ENCODE results near the gene AKIRIN1. TPM values are rescaled to one million over a fixed set of nuclear protein-coding genes. Genes with fewer than 3 reads are reported as not detected.
"Not testable (repeated sequence)": the region's sequence is repeated elsewhere in the genome, so short reads cannot be mapped to it uniquely, and the experiment has no call there.

AKIRIN1 gene, protein sequence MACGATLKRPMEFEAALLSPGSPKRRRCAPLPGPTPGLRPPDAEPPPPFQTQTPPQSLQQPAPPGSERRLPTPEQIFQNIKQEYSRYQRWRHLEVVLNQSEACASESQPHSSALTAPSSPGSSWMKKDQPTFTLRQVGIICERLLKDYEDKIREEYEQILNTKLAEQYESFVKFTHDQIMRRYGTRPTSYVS
- total RNA-seq: 10 to 100 TPM; 51.7 to 66.8 TPM
- long read RNA-seq, donor 1, transcript AKIRIN1-202 (5 exons, 2,741 nt): major isoform, 51 of 62 reads
- long read RNA-seq, donor 1, partial matches to known transcripts: 2 of 62 reads
- long read RNA-seq, donor 1, other reads (novel, unspliced or antisense): 5 of 62 reads
- long read RNA-seq, donor 2, transcript AKIRIN1-202 (5 exons, 2,741 nt): major isoform, 359 of 402 reads
- long read RNA-seq, donor 2, transcript AKIRIN1-203 (4 exons, 1,243 nt): minor isoform, 13 of 402 reads
- long read RNA-seq, donor 2, partial matches to known transcripts: 21 of 402 reads
- long read RNA-seq, donor 2, other reads (novel, unspliced or antisense): 6 of 402 reads

DNA sequence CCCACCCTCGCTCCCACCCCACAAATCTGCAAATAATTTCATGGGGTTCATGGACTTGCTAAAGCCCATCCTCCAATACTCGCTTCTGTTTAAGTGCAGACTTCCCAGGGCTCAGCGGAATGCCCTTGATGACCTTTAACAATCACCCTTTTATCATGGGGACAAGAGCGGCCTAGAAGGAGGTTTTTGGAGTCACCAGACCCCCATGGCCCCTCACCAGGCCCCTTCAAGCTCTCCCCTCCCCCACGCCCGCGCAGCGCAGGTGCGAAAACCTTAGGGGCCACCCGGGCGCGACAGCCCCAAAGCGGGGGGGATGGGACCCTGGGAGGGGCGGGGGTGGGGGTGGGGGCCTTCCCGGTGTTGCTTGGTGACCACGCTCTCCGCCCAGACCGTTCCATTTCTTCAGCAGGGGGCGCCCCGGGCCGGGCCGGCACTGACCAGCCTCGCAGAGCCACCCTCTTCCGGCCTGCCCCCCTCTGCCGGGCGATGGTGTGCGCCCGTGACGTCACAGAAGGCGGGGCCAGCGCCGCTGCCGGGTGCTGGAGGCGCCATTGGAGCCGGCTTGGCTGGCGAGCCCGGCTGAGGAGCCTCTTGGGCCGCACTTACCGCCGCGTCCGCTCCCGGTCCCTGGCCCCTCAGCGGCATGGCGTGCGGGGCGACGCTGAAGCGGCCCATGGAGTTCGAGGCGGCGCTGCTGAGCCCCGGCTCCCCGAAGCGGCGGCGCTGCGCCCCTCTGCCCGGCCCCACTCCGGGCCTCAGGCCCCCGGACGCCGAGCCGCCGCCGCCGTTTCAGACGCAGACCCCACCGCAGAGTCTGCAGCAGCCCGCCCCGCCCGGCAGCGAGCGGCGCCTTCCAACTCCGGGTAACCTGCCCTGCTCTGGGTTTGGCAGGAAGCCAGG, at the start of gene AKIRIN1:
Gene AKIRIN1 (plus strand): TSS at position 539 of the 900 bp plus-strand sequence. CDS start 105 bp downstream, at position 644.
- intact Hi-C loops (cut with DNase I): no loop called here
- peak; percentile 100 for DNase-seq (ENCODE audit: low spot score)

DNA sequence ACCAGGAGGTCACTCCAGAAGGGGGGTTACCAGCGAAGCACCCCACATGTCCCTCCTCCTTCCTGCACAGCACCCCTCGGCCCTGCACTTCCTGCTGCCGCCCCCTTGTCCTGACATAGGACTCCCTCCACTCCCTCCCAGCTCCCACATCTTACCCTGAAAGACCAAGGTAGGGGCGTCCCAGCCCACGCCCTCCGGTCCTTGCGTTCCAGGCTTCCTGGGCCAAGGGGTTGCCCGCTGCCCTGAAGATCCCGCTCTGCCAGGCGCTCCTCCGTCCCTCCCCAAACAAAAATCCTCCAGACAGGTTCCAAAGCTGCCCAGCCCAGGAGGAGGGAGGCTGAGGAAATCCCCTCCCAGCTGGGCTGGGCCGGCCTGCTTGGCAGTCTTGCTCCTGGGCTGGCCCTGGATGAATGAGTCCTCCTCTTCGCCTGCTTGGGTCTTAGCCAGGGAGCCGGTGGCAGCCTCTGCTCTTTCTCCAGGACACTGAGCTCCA, 49.5 kb upstream of the AKIRIN1 start, which contains the start of gene RHBDL2:
Gene RHBDL2 (minus strand): TSS at position 304 of the 493 bp plus-strand sequence. CDS start 22,618 bp downstream, outside the sequence.
- intact Hi-C loops (cut with DNase I): no loop called here
- DNase-seq (ENCODE audit: low spot score): peak; percentile 88

DNA sequence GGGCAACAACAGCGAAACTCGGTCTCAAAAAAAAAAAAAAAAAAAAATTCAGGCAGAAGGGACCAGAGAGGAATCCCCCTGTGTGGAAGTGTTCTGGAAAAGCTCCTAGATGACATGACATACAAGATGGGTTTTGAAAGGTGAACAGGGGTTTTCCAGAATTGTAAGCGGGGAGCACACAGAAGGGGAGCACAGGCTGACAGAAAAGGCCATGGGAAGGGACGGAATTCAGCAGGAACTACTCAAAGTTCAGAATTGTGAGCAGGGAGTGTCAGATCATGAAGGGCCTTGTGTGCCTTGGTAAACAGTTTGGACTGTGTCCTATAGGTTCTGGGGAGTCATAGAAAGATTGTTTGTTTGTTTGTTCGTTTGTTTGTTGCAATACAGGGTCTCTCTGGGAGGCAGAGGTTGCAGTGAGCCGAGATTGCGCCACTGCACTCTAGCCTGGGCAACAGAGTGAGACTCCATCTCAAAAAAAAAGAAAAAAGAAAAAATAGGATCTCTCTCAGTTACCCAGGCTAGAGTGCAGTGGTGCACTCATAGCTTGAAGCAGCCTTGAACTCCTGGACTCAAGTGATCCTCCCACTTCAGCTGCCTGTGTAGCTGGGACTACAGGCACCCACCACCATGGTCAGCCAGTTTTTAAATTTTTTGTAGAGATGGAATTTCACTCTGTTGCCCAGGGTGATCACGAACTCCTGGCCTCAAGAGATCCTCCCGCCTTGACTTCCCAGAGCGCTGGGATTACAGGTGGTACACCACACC, 48.2 kb upstream of the AKIRIN1 start:
- intact Hi-C loops (cut with DNase I): no loop called here
- no peak for DNase-seq (ENCODE audit: low spot score)

DNA sequence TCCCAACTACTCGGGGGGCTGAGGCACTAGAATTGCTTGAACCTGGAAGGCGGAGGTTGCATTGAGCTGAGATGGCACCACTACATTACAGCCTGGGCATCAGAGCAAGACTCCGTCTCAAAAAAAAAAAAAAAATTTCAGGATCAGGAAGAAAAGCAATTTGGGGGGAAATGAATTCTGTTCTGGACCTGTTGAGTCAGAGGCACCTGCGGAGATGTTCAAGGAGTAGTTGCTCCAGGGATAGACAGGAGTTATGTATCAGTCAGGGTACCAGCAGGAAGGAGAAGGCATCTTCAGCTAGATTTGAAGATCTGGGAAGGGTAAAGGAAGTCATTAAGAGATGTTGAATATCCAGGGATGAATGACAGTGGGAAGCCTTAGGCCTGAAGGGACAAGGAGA, 46.5 kb upstream of the AKIRIN1 start:
- DNase-seq (ENCODE audit: low spot score): no peak
- intact Hi-C loops (cut with DNase I): no loop called here

DNA sequence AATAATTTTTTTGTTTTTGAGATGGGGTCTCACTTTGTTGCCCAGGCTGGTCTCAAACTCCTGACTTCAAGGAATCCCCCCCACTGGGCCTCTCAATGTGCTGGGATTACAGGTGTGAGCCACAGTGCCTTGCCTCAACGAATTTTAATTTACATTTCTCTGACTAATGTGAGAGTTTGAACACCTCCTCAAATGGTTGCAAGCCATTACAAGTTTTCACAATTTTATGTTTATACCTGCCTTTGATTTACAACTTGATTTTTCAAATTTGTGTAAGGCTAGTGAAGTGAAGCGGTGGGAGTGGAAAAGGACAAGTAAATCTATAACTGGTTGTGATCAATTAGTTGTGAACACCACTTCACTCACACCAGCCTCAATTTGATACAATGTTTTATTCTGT, 40.5 kb upstream of the AKIRIN1 start:
- no peak for DNase-seq (ENCODE audit: low spot score)
- intact Hi-C loops (cut with DNase I): no loop called here

DNA sequence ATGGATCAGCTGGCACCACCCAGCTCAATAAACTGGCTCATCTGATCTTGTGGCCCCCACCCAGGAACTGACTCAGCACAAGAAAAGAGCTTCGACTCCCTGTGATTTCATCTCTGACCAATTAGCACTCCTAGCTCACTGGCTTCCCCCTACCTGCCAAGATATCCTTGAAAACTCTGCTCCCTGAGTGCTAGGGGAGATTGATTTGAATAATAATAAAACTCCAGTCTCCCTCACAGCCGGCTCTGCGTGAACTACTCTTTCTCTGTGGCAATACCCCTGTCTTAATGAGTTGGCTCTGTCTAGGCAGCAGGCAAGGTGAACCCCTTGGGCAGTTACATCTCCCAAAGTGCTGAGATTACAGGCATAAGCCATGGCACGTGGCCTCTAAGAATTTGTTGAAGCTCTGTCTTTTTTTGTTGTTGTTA, 37.6 kb upstream of the AKIRIN1 start:
- intact Hi-C loops (cut with DNase I): no loop called here
- no peak for DNase-seq (ENCODE audit: low spot score)

DNA sequence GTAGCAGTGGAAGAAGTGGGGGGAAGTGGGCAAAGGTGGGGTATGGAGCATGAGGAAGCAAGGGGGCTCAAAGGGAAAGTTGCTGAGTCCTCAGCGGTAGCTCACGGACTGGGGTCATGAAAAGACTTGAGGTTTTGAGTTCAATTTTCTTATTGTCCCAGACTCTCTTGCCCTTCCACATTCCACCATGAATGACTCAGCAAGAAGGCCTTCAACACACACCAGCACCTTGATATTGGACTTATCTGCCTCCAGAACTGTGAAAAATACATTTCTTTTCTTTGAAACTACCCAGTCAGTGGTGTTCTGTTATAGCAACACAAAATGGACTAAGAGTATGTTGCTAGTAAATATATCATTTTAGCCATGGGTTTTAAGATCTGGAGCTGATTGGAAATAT, 32.1 kb upstream of the AKIRIN1 start:
- intact Hi-C loops (cut with DNase I): no loop called here
- no peak for DNase-seq (ENCODE audit: low spot score)

DNA sequence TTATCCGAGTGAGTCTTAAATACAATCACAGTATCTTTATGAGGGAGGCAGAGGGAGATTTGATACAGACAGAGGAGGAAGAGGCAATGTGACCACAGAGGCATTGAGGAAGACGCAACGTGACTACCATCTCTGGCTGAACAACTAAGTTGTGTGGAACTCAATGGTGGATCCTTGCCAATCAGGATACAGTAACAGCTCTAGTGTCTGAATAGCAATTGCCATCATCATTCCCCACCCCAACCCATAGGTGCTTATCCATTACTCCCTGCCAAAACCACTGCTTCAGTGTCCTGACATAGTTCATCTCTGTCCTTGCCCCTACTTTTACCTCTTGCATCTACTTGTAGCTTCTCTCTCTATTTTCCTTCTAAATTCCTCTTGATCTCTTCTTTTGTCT, 29.0 kb upstream of the AKIRIN1 start:
- intact Hi-C loops (cut with DNase I): no loop called here
- no peak for DNase-seq (ENCODE audit: low spot score)

DNA sequence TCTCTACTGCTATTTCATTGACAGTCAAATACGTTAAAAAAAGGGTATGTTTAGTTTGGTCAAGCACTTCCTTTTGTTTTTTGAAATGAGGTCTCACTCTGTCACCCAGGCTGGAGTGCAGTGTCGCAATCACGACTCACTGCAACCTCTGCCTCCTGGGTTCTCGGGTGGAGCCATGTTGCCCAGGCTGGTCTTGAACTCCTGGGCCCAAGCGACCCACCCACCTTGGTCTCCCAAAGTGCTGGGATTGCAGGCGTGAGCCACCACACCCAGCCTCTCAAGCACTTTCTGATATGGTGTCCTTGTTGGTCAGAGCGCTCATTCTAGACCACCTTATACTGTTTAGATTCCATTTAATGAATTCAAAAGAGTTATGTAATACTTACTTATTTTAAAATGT, 28.5 kb upstream of the AKIRIN1 start:
- no peak for DNase-seq (ENCODE audit: low spot score)
- intact Hi-C loops (cut with DNase I): no loop called here

DNA sequence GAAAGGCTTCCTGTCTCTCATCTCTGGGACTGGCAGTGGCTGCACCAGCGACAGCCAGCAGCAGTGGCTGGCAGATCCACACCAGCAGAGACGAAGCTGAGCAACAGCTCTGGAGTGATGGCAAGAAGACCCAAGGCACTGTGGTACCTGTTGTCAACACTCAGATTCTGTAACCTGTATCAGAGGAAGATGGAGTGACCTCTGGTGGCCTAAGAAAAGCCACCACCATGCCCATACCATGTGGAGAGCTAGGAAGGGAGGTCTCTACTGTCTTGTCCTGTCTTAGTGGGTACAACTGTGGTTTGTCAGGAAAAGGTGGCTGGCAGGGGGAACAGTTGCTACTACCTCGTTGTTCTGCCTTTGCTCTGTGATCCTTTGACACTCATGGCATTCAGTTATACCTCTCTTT, 26.9 kb upstream of the AKIRIN1 start:
- intact Hi-C loops (cut with DNase I): no loop called here
- DNase-seq (ENCODE audit: low spot score): no peak

DNA sequence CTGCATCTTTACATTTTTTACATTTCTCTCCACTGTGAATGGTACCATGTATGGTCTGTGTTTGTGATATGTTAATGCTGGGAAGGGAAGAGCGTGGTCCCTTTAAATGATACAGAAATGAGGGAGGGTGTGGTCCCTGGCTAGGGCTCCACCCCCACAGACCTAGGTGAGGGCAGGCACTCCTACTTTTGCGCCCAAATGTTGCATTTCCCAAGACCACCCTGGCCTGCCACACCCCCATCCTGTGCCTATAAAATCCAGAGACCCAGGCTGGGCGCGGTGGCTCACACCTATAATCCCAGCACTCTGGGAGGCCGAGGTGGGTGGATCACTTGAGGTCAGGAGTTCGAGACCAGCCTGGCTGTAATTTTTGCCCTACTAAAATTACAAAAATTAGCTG, 17.9 kb upstream of the AKIRIN1 start:
- DNase-seq (ENCODE audit: low spot score); intact Hi-C loops (cut with DNase I): not testable (repeated sequence)

DNA sequence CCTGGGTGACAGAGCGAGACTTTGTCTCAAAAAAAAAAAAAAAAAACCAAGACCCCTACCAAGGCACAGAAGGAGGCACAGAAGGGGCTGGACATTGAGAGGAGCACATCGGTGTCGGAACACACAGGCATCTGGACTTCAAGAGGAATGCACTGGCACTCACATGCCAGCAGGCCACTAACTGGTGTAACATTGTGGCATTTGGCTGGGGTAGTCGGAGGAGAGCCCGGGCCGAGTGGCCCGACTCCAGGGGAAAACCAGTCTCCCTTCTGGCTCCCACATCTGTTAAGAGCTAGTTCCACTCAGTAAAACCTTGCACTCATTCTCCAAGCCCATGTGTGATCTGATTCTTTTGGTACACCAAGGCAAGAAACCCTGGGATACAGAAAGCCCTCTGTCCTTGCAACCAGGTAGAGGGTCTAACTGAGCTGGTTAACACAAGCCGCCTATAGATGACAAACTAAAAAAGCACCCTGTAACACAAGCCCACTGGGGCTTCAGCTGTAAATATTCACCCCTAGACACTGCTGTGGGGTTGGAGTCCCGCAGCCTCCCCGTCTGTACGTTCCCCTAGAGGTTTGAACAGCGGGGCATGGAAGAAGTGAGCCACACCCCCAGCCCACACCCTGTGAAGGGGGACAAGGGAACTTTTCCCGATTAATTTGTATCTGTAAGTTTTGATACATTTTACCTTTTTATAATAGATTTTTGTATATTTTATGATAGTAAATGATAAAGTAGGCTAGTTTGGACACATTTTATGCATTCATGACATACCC, 17.2 kb upstream of the AKIRIN1 start:
- no peak for DNase-seq (ENCODE audit: low spot score)

DNA sequence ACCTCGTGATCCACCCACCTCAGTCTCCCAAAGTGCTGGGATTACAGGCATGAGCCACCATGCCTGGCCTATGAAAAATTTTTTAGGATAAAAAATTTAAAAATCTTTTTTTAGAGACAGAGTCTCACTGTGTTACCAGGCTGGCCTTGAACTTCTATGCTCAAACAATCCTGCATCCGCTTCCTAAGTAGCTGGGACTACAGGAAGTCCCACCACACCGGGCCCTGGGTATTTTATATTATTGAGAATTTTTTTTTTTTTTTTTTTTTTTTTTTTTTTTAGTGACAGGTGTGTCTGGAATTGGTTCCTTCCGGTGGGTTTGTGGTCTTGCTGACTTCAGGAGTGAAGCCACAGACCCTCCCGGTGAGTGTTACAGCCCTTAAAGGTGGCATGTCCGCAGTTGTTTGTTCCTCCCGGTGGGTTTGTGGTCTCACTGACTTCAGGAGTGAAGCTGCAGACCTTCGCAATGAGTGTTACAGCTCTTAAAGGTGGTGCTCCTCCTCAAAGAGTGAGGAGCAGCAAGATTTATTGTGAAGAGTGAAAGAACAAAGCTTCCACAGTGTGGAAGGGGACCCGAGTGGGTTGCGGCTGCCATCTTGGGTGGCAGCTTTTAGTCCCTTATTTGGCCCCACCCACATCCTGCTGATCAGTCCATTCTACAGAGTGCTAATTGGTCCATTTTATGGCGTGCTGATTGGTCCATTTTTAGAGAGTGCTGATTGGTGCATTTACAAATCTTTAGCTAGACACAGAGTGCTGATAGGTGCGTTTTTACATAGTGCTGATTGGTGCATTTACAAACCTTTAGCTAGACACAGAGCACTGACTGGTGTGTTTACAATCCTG, 13.5 kb upstream of the AKIRIN1 start:
- intact Hi-C loops (cut with DNase I); DNase-seq (ENCODE audit: low spot score): not testable (repeated sequence)

More for the DNA sequence above, 17.2 kb upstream of the AKIRIN1 start:
- intact Hi-C loops (cut with DNase I): no loop called here

DNA sequence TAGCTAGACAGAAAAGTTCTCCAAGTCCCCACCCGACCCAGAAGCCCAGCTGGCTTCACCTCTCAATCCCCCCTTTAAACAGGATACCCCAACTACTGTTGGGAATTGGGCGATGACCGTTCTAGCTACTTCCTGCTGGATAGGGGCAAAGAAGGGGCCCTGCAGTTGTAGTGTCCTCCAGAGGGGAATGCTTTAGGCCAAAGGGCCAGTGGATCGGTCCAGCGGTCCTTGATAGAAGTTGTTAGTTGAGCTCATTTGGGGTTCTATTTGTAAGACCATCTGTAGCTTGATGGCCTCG, 12.9 kb upstream of the AKIRIN1 start:
- DNase-seq (ENCODE audit: low spot score); intact Hi-C loops (cut with DNase I): not testable (repeated sequence)

DNA sequence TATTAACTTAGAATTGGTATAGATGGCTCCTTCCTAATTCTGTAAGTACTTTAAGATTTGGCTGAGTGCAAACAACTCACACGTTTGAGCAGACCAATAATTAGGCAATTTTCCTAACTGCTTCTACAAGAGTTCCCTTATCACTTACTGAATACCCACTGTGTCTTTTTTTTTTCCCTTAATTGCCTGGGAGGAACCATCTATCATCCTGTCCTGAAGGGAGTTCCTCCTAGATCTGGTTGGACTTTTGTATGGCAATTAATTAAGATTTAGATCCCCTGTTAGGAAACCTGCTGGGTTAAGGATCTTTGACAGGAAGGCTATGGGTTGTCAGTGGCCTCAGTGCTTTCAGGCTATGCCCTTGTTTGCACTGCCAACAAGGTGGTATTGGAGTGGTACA, 11.7 kb upstream of the AKIRIN1 start:
- DNase-seq (ENCODE audit: low spot score); intact Hi-C loops (cut with DNase I): not testable (repeated sequence)

DNA sequence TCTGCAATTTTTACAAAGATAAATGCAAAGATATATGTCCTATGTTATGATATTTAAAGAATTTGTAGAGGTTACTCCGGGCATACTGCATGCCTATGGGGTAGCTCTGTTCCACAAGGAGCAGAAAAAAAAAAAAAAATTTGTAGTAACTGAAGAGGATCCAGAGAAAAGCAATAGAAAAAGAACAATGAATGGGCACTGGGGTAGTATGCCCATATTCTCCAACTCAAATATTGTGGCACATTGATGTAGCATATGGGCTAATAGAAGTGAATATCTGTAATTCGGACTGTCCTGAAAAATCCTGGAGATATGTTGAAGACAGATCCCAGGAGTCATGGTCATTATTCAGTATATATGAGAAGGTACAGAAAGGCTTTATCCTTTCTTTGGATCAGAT, 1.1 kb upstream of the AKIRIN1 start:
- no peak for DNase-seq (ENCODE audit: low spot score)
- intact Hi-C loops (cut with DNase I): no loop called here

DNA sequence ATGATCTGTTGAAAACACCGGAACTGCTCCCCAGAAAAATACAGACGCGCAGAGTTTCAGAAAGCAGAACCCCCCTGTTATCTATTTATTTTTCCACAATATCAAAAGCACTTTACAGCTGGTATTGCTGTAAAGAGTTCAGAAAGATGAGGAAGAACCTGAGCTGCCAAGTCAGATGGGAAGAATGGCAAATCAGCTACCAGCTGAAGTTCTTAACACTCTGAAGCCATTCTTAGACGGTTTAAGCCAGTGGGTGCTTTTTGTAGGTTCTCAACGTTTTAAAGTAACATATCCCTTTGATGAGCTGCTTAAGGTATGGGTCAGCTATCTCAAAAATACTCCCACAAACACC, 714 bp upstream of the AKIRIN1 start:
- no peak for DNase-seq (ENCODE audit: low spot score)
- intact Hi-C loops (cut with DNase I): no loop called here

Data from posterior vena cava (tissue), 2 donors.